GM20431 (cell line): ENCODE results near the gene HPGDS.

Experiments used
- in situ Hi-C: fragments of 300-500 bp; cut with MseI, MboI; formaldehyde crosslinking; loops from one replicate; pipeline ENCODE4 v1.15.0; 2020; ENCODE audit warnings: low sequenced_read_pairs; ENCODE audit not compliant: unreplicated experiment

HPGDS gene

GRCh38 chr4:94267037-94267436, 75.6 kb downstream of the HPGDS start:
- in situ Hi-C loops: no loop called here

GRCh38 chr4:94262163-94263016, 80.2 kb downstream of the HPGDS start:
- in situ Hi-C loops: no loop called here

- in situ Hi-C loops: no loop called here
Observed at GRCh38 chr4:94256828-94257227, 85.8 kb downstream of the HPGDS start.

GRCh38 chr4:94256144-94256783, 86.4 kb downstream of the HPGDS start:
- in situ Hi-C loops: no loop called here

- in situ Hi-C loops: no loop called here
Observed at GRCh38 chr4:94253036-94253435, 89.6 kb downstream of the HPGDS start.

GRCh38 chr4:94251094-94251493, 91.5 kb downstream of the HPGDS start:
- in situ Hi-C loops: no loop called here
